A673 (cell line): ENCODE data around the gene MKNK1. TPM values are rescaled to one million over a fixed set of nuclear protein-coding genes. Genes with fewer than 3 reads are reported as not detected.

Experiments used
- BruUV-seq: library from RNA; stranded (reverse); fragments of 400-500 nt; replicated peaks from 2 replicates; lab custom pipeline; 2021; lab: Mats Ljungman, UMichigan
- CTCF ChIA-PET: fragments of 300-600 bp; sonication (Branson Sonifier 250); formaldehyde crosslinking; loops from one replicate; lab custom pipeline; 2022; ENCODE audit warnings: antibody characterized with exemption; lab: Charles Lee
- POLR2A ChIA-PET: fragments of 300-600 bp; sonication (Branson Sonifier 250); formaldehyde crosslinking; loops from one replicate; lab custom pipeline; 2022; ENCODE audit warnings: antibody characterized with exemption; ENCODE audit not compliant: low non-redundant PET; lab: Charles Lee
- DNase-seq: peaks from one replicate; pipeline ENCODE4 v3.0.0-alpha.2; 2015; ENCODE audit warnings: low spot score
- H3K27ac ChIP-seq: fragments of 200-600 bp; sonication (generic); 2 replicates; pipeline ENCODE4 v1.5.1; 2016; ENCODE audit warnings: mixed run types, low read depth, mild to moderate bottlenecking, mixed read lengths, antibody characterized with exemption, low read length; ENCODE audit not compliant: poor library complexity, severe bottlenecking
- H3K27me3 ChIP-seq: fragments of 200-600 bp; sonication (generic); replicated peaks from 2 replicates; pipeline ENCODE4 v1.6.1; 2017; ENCODE audit warnings: mixed run types, low read depth, mild to moderate bottlenecking, mixed read lengths, antibody characterized with exemption, low read length; ENCODE audit not compliant: insufficient read depth, poor library complexity
- H3K36me3 ChIP-seq: fragments of 200-600 bp; sonication (generic); 2 replicates; pipeline ENCODE4 v1.6.1; 2016; ENCODE audit warnings: mixed run types, mild to moderate bottlenecking, mixed read lengths, antibody characterized with exemption, low read length; ENCODE audit not compliant: insufficient read depth, poor library complexity, severe bottlenecking
- H3K4me1 ChIP-seq: fragments of 200-600 bp; sonication (generic); 2 replicates; pipeline ENCODE4 v1.6.1; 2017; ENCODE audit warnings: mixed run types, mild to moderate bottlenecking, mixed read lengths, antibody characterized with exemption, low read length; ENCODE audit not compliant: insufficient read depth, poor library complexity, severe bottlenecking
- H3K4me3 ChIP-seq: fragments of 200-600 bp; sonication (generic); 2 replicates; pipeline ENCODE4 v1.5.1; 2016; ENCODE audit warnings: low read depth, mixed run types, mild to moderate bottlenecking, mixed read lengths, low read length; ENCODE audit not compliant: poor library complexity, severe bottlenecking
- H3K9me3 ChIP-seq: fragments of 200-600 bp; sonication (generic); 2 replicates; pipeline ENCODE4 v1.6.1; 2016; ENCODE audit warnings: mixed run types, low read depth, mild to moderate bottlenecking, mixed read lengths, antibody characterized with exemption, low read length; ENCODE audit not compliant: poor library complexity, severe bottlenecking
- CTCF ChIP-seq: fragments of 300-800, 200-600 bp; sonication (generic); conservative IDR thresholded peaks from 2 replicates; pipeline ENCODE4 v1.5.1; 2017; ENCODE audit warnings: low read depth, mild to moderate bottlenecking, antibody characterized with exemption, low read length, moderate library complexity, mixed read lengths
- EZH2 ChIP-seq: fragments of 200-600 bp; sonication (generic); IDR thresholded peaks from 2 replicates; pipeline ENCODE4 v1.6.1; 2017; ENCODE audit warnings: borderline replicate concordance, low read depth, mild to moderate bottlenecking, mixed read lengths, antibody characterized with exemption, low read length; ENCODE audit not compliant: poor library complexity, severe bottlenecking
- intact Hi-C: fragments of 100-400 bp; cut with micrococcal nuclease; formaldehyde crosslinking; loops from one replicate; pipeline ENCODE4 v1.10.0; 2022; ENCODE audit not compliant: unreplicated experiment
- total RNA-seq: library from RNA; stranded (reverse); gene quantifications from 2 replicates; pipeline ENCODE4 v1.2.3, GENCODE V29; 2021

MKNK1 gene
- total RNA-seq, 1 experiment from 2014 or later = 22.7 TPM

GRCh38 chr1:46530791-46531409, 73.2 kb downstream of the MKNK1 start:
- H3K27me3 ChIP-seq = peaks cover 46% of the 10 kb centered on the region
- no TSS peak for BruUV-seq
- no peak for TF ChIP-seq EZH2
- no peak for TF ChIP-seq CTCF

GRCh38 chr1:46530311-46530710, 73.8 kb downstream of the MKNK1 start:
- intact Hi-C loops = no loop called here
- peaks cover 16% of the 10 kb centered on the region for H3K4me1 ChIP-seq
- BruUV-seq = no TSS peak
- no peaks in the 10 kb centered on the region for H3K9me3 ChIP-seq
- H3K27me3 ChIP-seq = peaks cover 40% of the 10 kb centered on the region
- CTCF ChIA-PET = interaction anchor here (0.7 to 2.3 kb wide), 3 partner anchors 18 to 87 kb away, joined by 3 to 23 read pairs (median 3); no protein-coding TSS in a partner anchor
- H3K27ac ChIP-seq = no peak overlapping the region
- no peak for DNase-seq
- POLR2A ChIA-PET = no interaction called here
- no peak overlapping the region for H3K4me3 ChIP-seq
- TF ChIP-seq CTCF = no peak
- no peak for TF ChIP-seq EZH2
- no peaks in the 10 kb centered on the region for H3K36me3 ChIP-seq

More at GRCh38 chr1:46530791-46531409, 73.2 kb downstream of the MKNK1 start:
- no peaks in the 10 kb centered on the region for H3K9me3 ChIP-seq
- no peak for DNase-seq
- no peaks in the 10 kb centered on the region for H3K36me3 ChIP-seq
- ChIA-PET POLR2A (no interaction called here), CTCF (no interaction called here)
- intact Hi-C loops = no loop called here
- H3K27ac ChIP-seq = no peak overlapping the region
- no peak overlapping the region for H3K4me3 ChIP-seq
- H3K4me1 ChIP-seq = peaks cover 10% of the 10 kb centered on the region

GRCh38 chr1:46529031-46529630, 74.9 kb downstream of the MKNK1 start:
- Histone ChIP-seq H3K4me3 (no peak overlapping the region), H3K36me3 (no peaks in the 10 kb centered on the region), H3K27me3 (peaks cover 28% of the 10 kb centered on the region), H3K4me1 (peaks cover 28% of the 10 kb centered on the region), H3K9me3 (no peaks in the 10 kb centered on the region), H3K27ac (no peak overlapping the region)
- POLR2A ChIA-PET = no interaction called here
- TF ChIP-seq EZH2 = no peak
- TF ChIP-seq CTCF = no peak
- intact Hi-C loops = loop anchor here (2.0 kb wide), 2 partner anchors 40 to 196 kb away; partner anchors contain the start of gene DMBX1
- CTCF ChIA-PET = interaction anchor here (1.3 to 2.3 kb wide), 4 partner anchors 41 to 87 kb away, joined by 3 to 23 read pairs (median 8); no protein-coding TSS in a partner anchor
- BruUV-seq = no TSS peak
- no peak for DNase-seq
